Activated CD8-positive, alpha-beta memory T cell treated with anti-CD3 and anti-CD28 coated beads for 36 hours (primary cell): ENCODE results near the gene FADS2. TPM values are rescaled to one million over a fixed set of nuclear protein-coding genes. Genes with fewer than 3 reads are reported as not detected.

ENCODE experiments used
- CTCF ChIA-PET: fragments of 350-600 bp; sonication (Branson Sonifier 250); formaldehyde crosslinking; loops from one replicate; lab custom pipeline; 2021; ENCODE audit warnings: antibody characterized with exemption; lab: Charles Lee
- POLR2A ChIA-PET: fragments of 350-600 bp; sonication (Branson Sonifier 250); formaldehyde crosslinking; loops from one replicate; lab custom pipeline; 2021; ENCODE audit warnings: antibody characterized with exemption; lab: Charles Lee
- total RNA-seq, 2 experiments: library from RNA; stranded (reverse); gene quantifications; one replicate each; pipeline ENCODE4 v1.2.3, GENCODE V29; 2021

Gene FADS2
- total RNA-seq, 2 experiments from 2014 or later = 45.6 to 46.1 TPM

- ChIA-PET CTCF (interaction anchor here (1.5 kb wide), 1 partner anchor 31 kb away, joined by 3 read pairs; no protein-coding TSS in a partner anchor), POLR2A (no interaction called here)
These were observed 88.7 kb downstream of the FADS2 start for GRCh38 chr11:61916737-61917333.

Other genes with a start within 250 kb of the FADS2 start
- under 1 TPM in 1 of 2 experiments, not detected in 1; 0.15 TPM for gene SYT7, start 247.2 kb upstream of the FADS2 start, total RNA-seq
- gene DAGLA, start 147.9 kb upstream of the FADS2 start, total RNA-seq = under 1 TPM; 0.06 to 0.13 TPM
- gene MYRF, start 75.7 kb upstream of the FADS2 start, total RNA-seq = 1 to 10 TPM in 1 of 2 experiments, under 1 TPM in 1; 0.91 to 1.0 TPM
- gene TMEM258, start 35.7 kb upstream of the FADS2 start, total RNA-seq = 100 to 1,000 TPM; 152 to 160 TPM
- 100 to 1,000 TPM; 132 to 137 TPM for gene FEN1, start 35.4 kb upstream of the FADS2 start, total RNA-seq
- gene FADS1, start 11.3 kb upstream of the FADS2 start, total RNA-seq = 10 to 100 TPM; 18.3 to 19.1 TPM
- 1 to 10 TPM; 8.2 to 9.7 TPM for gene FADS3, start 63.2 kb downstream of the FADS2 start, total RNA-seq
- gene RAB3IL1, start 89.3 kb downstream of the FADS2 start, total RNA-seq = not detected
- not detected for gene BEST1, start 122.1 kb downstream of the FADS2 start, total RNA-seq
- gene FTH1, start 139.3 kb downstream of the FADS2 start, total RNA-seq = 100 to 1,000 TPM; 543 to 554 TPM